Activated T-helper 9 cell treated with anti-CD3 and anti-CD28 coated beads, Interleukin-2, amount 50 U/mL, for 16 hours (primary cell): ENCODE measurements around the gene GIGYF2.

Source experiments
- DNase-seq: peaks from one replicate; pipeline ENCODE4 v3.0.0-alpha.2; 2020; ENCODE audit warnings: low read depth

Gene GIGYF2

DNA sequence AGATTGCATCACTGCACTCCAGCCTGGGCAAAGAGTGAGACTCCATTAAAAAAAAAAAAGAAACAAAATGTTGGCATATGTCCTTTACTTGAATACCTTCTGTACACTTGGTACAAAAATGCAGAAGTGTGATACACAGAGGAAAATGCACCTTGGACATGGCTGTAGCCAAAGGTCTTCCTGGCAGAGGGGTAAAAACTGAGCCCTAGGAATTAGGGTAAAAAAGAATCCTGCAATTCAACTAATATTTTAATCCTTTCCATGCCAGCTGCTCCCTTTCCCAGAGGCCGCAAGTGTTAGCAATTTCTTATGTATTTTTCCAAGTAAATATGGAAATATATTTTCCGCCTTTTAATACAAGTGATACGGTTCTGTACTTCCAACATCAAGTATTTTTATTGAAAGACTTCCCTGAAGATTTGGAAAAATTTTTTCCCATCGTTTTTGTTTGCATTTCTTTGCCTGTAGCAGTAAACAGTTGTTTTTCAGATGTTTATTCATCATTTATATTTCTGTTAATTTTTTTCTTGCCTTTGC, 53.1 kb downstream of the GIGYF2 start:
- no peak for DNase-seq

DNA sequence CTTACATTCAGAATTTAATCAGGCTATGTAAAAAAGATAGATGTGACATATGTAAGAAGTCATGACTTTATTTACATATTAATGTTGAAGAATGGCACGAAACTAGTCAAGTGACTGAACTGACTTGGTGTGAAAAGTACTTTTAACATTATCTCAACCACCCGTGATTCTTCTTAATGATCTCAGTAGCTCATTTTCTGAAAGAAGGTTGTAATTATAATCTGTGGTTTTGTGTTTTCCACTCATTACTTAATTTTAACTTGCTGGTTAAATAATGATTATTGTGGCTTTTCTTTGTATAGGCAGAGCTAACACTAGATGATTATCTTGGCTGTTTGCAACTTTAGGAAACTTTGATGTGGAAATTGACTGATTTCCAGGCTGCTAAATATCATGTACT, 60.8 kb downstream of the GIGYF2 start:
- DNase-seq: no peak

- peak; percentile 6 for DNase-seq
Observed at GRCh38 chr2:232761301-232761907, 64.3 kb downstream of the GIGYF2 start.

GRCh38 chr2:232767866-232768265, 70.7 kb downstream of the GIGYF2 start:
- DNase-seq: no peak

GRCh38 chr2:232770207-232770606, 73.1 kb downstream of the GIGYF2 start:
- DNase-seq: no peak

DNA sequence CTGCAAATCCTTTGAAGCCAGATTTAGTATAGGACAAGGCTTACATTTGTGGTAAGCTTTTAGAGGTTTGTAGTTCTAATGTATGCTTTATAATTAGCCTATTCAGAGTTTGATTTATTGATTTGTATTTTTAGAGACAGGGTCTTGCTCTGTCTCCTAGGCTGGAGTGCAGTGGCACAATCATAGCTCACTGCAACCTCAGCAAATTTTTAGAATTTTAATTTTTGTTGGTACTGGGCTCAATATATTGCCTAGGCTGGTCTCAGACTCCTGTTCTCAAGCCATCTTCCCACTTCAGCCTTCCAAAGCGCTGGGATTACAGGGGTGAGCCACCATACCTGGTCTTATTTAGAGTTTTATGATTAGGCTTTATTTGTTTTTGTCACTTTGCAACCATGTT, 74.7 kb downstream of the GIGYF2 start:
- no peak for DNase-seq

DNA sequence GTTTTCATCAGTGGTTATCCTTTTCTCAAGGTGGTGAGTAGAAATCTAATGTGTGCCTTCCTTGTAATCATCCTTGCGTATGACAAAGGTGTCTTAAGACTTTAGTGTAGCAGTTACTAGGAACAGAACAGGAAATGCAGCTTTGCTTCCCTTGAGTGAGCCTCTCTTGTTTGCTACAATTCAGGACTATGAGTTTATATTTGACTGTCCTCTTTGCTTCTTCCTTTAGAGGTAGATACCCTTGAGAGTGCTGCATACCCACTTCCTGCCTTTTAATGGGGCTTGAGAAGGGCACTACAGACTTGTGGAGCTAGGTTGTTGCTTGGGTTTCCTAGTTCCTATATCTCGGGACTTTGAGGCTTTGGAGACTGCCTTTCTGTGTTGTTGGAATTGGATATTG, 75.4 kb downstream of the GIGYF2 start:
- DNase-seq: no peak

DNA sequence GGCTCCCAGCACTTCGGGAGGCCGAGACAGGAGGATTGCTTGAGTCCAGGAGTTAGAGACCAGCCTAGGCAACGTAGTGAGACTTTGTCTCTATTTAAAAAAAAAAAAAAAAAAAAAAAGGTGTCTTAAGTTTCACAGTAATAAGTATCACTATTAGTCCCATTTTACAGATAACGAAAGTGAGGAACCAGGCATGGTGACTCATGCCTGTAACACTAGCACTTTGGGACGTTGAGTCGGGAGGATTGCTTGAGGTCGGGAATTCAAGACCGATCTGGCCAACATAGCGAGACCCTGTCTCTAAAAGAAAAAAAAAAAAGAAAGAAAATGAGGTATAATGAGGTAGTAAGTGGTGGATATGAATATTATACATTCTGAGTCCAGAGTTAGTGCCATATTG, 76.7 kb downstream of the GIGYF2 start:
- DNase-seq: no peak

DNA sequence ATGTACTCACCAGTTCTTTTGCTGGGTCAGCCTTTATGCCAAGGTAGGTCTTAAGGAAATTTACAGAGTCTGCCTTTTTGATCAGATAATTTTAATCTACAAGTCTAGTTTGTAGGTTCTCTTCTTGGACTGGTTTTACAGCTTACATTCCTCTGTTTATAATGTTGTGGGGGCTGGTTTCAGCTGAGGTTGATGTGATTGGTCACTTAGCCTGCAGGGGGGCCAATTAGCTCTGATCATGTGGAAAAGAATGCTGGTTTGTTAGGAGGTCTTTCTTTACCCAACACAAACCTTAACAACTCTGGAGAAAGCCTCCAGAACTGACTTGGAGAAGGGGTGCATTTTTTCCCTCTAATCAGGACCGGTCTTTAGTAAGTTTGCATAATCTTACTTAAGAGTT, 79.3 kb downstream of the GIGYF2 start, which contains the start of gene KCNJ13:
Gene KCNJ13 (minus strand): TSS at position 131 of the 400 bp plus-strand sequence. CDS start 5,203 bp downstream, outside the sequence.
- no peak for DNase-seq

DNA sequence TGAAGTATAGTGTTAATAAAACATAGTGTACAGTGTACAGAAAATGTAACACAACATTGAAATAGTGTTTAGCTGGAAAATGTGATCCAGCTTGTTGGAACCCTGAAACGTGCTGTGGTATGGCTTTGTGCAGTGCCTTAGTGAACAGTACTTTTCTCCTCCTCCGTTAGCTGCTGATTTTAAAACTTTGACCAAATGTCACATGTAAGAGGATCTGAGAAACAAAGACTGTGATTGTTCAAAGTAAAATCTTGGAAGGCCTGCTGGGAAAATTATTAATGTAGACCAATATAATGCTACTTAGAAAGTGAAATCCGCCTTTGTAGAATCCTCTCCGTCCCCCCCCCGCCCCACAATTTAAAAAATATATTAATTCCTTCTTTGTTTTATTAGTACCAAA, 80.1 kb downstream of the GIGYF2 start:
- DNase-seq: no peak

- no peak for DNase-seq
Observed at GRCh38 chr2:232779465-232779864, 82.3 kb downstream of the GIGYF2 start.

- DNase-seq: no peak
Observed at GRCh38 chr2:232779934-232780333, 82.8 kb downstream of the GIGYF2 start.

GRCh38 chr2:232781765-232782164, 84.6 kb downstream of the GIGYF2 start:
- DNase-seq: no peak

DNA sequence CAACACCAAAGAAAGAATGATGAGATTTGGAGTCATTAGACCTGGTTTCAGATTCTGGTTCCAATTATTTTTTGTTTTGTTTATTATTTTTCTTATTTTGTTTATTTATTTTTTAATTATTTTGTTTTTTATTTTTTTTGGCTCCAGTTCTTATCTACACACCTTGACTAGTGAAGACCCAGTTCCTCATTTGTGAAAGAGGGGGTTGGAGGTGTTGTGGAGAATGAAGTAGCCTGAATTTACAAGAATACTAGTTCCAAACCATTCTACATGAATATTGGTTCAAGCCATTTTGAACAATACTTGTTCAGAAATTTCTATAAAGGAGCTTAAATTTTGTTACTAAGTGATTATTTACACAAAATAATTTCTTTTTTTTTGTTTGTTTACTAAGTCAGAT, 86.1 kb downstream of the GIGYF2 start:
- no peak for DNase-seq

- DNase-seq: no peak
Observed at GRCh38 chr2:232787806-232788205, 90.7 kb downstream of the GIGYF2 start.

- DNase-seq: no peak
Observed at GRCh38 chr2:232789082-232789481, 92.0 kb downstream of the GIGYF2 start.

DNA sequence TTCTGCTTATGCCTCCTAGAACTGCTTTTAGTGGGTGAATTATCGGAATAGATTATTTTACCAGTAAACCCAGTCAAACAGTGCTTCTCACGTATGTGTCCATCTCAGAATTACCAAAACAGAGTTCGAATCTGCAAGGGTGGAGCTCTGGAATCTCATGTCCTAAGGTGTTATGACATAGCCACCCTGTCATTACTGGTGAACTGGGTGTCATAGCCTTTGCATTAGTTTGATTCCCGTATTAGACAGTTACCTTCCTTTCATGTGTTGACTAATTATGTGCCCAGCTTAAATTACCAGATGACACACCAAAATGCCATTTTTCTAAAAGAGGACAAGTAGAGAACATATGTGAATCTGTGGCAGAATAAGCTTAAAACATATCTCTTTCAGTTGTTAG, 94.4 kb downstream of the GIGYF2 start:
- DNase-seq: no peak

- no peak for DNase-seq
Observed at GRCh38 chr2:232793271-232793670, 96.1 kb downstream of the GIGYF2 start.

- no peak for DNase-seq
Observed at GRCh38 chr2:232794981-232795380, 97.8 kb downstream of the GIGYF2 start.

DNA sequence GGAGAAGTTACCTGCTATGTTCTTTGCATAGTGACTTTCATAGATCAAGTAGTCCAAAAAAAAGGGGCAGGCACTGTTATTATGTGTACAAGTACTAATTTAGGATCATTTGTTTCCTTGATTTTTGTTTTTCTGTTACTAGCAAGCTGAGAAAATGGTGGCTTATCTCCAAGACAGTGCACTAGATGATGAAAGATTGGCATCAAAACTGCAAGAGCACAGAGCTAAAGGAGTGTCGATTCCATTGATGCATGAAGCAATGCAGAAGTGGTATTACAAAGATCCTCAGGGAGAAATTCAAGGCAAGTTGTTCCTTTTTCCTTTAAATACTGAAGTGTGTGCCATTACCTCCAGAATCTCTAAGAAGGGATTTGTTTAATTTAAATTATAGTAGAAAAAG, 98.8 kb downstream of the GIGYF2 start:
- DNase-seq: no peak

GRCh38 chr2:232798187-232798586, 101.1 kb downstream of the GIGYF2 start:
- DNase-seq: no peak

DNA sequence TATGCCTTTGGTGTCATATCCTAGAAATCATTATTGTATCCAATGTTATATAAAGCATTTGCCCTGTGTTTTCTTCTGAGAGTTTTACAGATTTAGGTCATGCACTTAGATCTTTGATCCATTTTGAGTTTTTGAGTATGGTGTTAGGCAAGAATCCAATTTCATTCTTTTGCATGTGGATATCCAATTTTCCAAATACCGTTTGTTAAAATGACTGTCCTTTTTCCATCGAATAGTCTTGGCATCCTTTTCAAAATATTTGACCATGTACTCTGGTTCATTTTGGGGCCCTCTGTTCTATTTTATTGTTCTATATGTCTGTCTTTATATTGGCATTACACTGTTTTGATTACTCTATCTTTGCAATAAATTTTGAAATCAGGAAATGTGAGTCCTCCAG, 103.0 kb downstream of the GIGYF2 start:
- no peak for DNase-seq

DNA sequence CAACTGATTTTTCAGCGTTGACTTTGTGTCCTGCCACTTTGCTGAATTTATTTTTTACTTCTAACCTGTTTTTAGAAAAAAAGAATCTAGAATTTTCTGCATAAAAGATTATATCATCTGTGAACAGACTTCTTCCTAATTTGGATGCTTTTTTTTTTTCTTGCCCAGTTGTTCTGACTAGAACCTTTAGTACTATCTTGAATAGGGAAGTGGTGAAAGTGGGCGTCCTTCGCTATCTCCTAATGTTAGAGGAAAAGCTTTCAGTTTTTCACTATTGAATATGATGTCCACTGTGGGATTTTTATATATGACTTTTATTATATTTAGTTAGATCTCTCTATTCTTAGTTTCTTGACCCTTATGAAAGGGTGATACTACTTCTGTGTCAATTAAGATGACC, 105.0 kb downstream of the GIGYF2 start:
- no peak for DNase-seq
